Gastroesophageal sphincter (tissue), 3 donors: ENCODE results near the gene CA6.

Source experiments
- EP300 ChIP-seq: sonication (generic); formaldehyde crosslinking; IDR thresholded peaks from one replicate; pipeline ENCODE4 v1.6.1; 2017; ENCODE audit warnings: antibody characterized with exemption, mild to moderate bottlenecking
- TF ChIP-seq, protein P1 (sequence below), 4 experiments: fragments of 200-600 bp in 2 of 4; fragments of 450-650 bp in 2 of 4; sonication (generic) in 1 of 4; IDR thresholded peaks; one replicate each; pipeline ENCODE4 v1.5.1; 2017 to 2019; ENCODE audit warnings: antibody characterized with exemption in 4 of 4, mild to moderate bottlenecking in 2 of 4, moderate library complexity in 2 of 4

DNA sequence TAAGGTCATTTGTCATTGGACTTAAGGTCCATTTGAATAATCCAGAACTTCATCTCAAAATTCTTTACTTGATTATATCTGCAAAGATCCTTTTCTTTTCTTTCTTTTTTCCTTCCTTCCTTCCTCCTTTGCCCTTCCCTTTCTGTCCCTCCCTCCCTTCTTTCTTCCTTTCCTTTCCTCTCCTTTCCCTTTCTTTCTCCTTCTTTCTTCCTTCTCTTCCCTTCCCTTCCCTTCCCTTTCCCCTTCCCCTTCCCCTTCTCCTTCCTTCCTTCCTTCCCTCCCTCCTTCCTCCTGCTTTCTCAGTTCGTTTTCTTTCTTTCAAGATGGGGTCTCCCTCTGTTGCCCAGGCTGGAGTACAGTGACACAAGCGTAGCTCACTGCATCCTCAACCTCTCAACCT, 35.5 kb downstream of the CA6 start:
- no peak for TF ChIP-seq EP300
- TF ChIP-seq, protein P1, sequence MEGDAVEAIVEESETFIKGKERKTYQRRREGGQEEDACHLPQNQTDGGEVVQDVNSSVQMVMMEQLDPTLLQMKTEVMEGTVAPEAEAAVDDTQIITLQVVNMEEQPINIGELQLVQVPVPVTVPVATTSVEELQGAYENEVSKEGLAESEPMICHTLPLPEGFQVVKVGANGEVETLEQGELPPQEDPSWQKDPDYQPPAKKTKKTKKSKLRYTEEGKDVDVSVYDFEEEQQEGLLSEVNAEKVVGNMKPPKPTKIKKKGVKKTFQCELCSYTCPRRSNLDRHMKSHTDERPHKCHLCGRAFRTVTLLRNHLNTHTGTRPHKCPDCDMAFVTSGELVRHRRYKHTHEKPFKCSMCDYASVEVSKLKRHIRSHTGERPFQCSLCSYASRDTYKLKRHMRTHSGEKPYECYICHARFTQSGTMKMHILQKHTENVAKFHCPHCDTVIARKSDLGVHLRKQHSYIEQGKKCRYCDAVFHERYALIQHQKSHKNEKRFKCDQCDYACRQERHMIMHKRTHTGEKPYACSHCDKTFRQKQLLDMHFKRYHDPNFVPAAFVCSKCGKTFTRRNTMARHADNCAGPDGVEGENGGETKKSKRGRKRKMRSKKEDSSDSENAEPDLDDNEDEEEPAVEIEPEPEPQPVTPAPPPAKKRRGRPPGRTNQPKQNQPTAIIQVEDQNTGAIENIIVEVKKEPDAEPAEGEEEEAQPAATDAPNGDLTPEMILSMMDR (IDR thresholded peaks at IDR 0.05), result no peak
